CD4-positive, alpha-beta memory T cell (primary cell): ENCODE data around the gene USP5. TPM values are rescaled to one million over a fixed set of nuclear protein-coding genes. Genes with fewer than 3 reads are reported as not detected.
"Not testable (repeated sequence)": the region's sequence is repeated elsewhere in the genome, so short reads cannot be mapped to it uniquely, and the experiment has no call there.

ENCODE experiments used
- CTCF ChIA-PET: fragments of 350-600 bp; sonication (Branson Sonifier 250); formaldehyde crosslinking; loops from one replicate; lab custom pipeline; 2021; ENCODE audit warnings: inconsistent platforms; ENCODE audit not compliant: partially characterized antibody; lab: Charles Lee
- POLR2A ChIA-PET: fragments of 350-600 bp; sonication (Branson Sonifier 250); formaldehyde crosslinking; loops from one replicate; lab custom pipeline; 2021; ENCODE audit not compliant: partially characterized antibody; lab: Charles Lee
- DNase-seq, 5 donors: peaks; one replicate each; pipeline versions ENCODE4 v3.0.0 to v3.0.0-alpha.2; 2020 to 2022; ENCODE audit warnings: mixed read lengths in 1 of 5
- H3K27ac ChIP-seq: one replicate; pipeline ENCODE4 v1.7.0; 2013; ENCODE audit warnings: low read depth, low read length
- H3K27me3 ChIP-seq: 2 replicates; pipeline ENCODE4 v1.7.0; 2013; ENCODE audit warnings: mild to moderate bottlenecking, low read length, moderate library complexity; ENCODE audit not compliant: insufficient read depth
- H3K36me3 ChIP-seq: 2 replicates; pipeline ENCODE4 v1.7.0; 2013; ENCODE audit warnings: mild to moderate bottlenecking, low read length, moderate library complexity; ENCODE audit not compliant: insufficient read depth
- H3K4me1 ChIP-seq: 2 replicates; pipeline ENCODE4 v1.7.0; 2013; ENCODE audit warnings: mild to moderate bottlenecking, low read length, moderate library complexity; ENCODE audit not compliant: insufficient read depth
- H3K4me3 ChIP-seq, 2 donors: one replicate each; pipeline ENCODE4 v1.7.0; 2013; ENCODE audit warnings: low read length in 2 of 2, mild to moderate bottlenecking in 1 of 2
- H3K9me3 ChIP-seq, 2 donors: one replicate each; pipeline ENCODE4 v1.7.0; 2013; ENCODE audit warnings: low read length in 2 of 2, control low read depth in 1 of 2; ENCODE audit not compliant: control insufficient read depth in 1 of 2
- H3K27ac Mint-ChIP-seq, 7 donors: one replicate each; pipeline ENCODE4 v1.8.0; 2020 to 2021; ENCODE audit warnings: mixed read lengths in 7 of 7, mild to moderate bottlenecking in 6 of 7, inconsistent platforms in 3 of 7, moderate library complexity in 3 of 7
- H3K27me3 Mint-ChIP-seq, 2 donors: one replicate each; pipeline ENCODE4 v1.8.0; 2020 to 2021; ENCODE audit warnings: mixed read lengths in 2 of 2
- H3K36me3 Mint-ChIP-seq, 2 donors: one replicate each; pipeline ENCODE4 v1.8.0; 2020 to 2021; ENCODE audit warnings: mixed read lengths in 2 of 2, inconsistent platforms in 1 of 2, mild to moderate bottlenecking in 1 of 2
- H3K4me1 Mint-ChIP-seq, 4 donors: one replicate each; pipeline ENCODE4 v1.8.0; 2020 to 2021; ENCODE audit warnings: mixed read lengths in 4 of 4, mild to moderate bottlenecking in 1 of 4
- H3K4me3 Mint-ChIP-seq, 8 donors: one replicate each; pipeline ENCODE4 v1.8.0; 2020 to 2021; ENCODE audit warnings: mixed read lengths in 8 of 8, mild to moderate bottlenecking in 7 of 8, moderate library complexity in 6 of 8, inconsistent platforms in 3 of 8
- H3K9me3 Mint-ChIP-seq, 8 donors: one replicate each; pipeline ENCODE4 v1.8.0; 2020 to 2021; ENCODE audit warnings: mixed read lengths in 8 of 8, mild to moderate bottlenecking in 5 of 8, inconsistent platforms in 3 of 8, moderate library complexity in 1 of 8
- intact Hi-C: fragments of 100-400 bp; cut with micrococcal nuclease; formaldehyde crosslinking; loops from one replicate; pipeline ENCODE4 v1.15.1; 2023
- polyA plus RNA-seq, 2 donors: library from polyadenylated mRNA; unstranded; fragments of 300-500 nt; fragmentation: Illumina TruSeq; gene quantifications; one replicate each; pipeline ENCODE4 v1.2.3, GENCODE V29; 2021
- total RNA-seq, 2 experiments: library from RNA; stranded (reverse); gene quantifications; one replicate each; pipeline ENCODE4 v1.2.3, GENCODE V29; 2021

The USP5 gene
- total and polyA plus RNA-seq, 4 experiments from 2014 or later, result 53.9 to 73.0 (median 67.2) TPM

- no peaks in the 10 kb centered on the region for H3K9me3 ChIP-seq
- Mint-ChIP-seq H3K36me3 (peaks cover 60 to 74% of the 10 kb centered on the region in 2 donors), H3K27me3 (no peaks in the 10 kb centered on the region), H3K27ac (peak overlapping the region in 1 of 7 donors; percentile 23), H3K4me1 (peaks cover 0 to 6% (median under 1%) of the 10 kb centered on the region in 4 donors), H3K4me3 (no peak overlapping the region), H3K9me3 (no peaks in the 10 kb centered on the region)
- POLR2A ChIA-PET, result interaction anchor here (1.0 to 1.4 kb wide), 2 partner anchors 12 to 25 kb away, joined by 3 to 5 read pairs; partner anchors contain the start of gene SPSB2
- H3K27ac ChIP-seq, result no peak overlapping the region
- no peak for DNase-seq
- H3K4me3 ChIP-seq, result no peak overlapping the region
- CTCF ChIA-PET, result interaction anchor here (1.7 to 2.5 kb wide), 2 partner anchors 9 to 11 kb away, joined by 8 to 17 read pairs; partner anchors contain the start of gene SPSB2
- H3K27me3 ChIP-seq, result no peaks in the 10 kb centered on the region
- H3K36me3 ChIP-seq, result peaks cover 71% of the 10 kb centered on the region
- intact Hi-C loops, result no loop called here
- H3K4me1 ChIP-seq, result no peaks in the 10 kb centered on the region
Observed at GRCh38 chr12:6860942-6861341, 9.0 kb downstream of the USP5 start.

- Mint-ChIP-seq H3K9me3 (no peaks in the 10 kb centered on the region), H3K36me3 (peaks cover 59 to 74% of the 10 kb centered on the region in 2 donors), H3K4me1 (peaks cover under 1 to 6% (median under 1%) of the 10 kb centered on the region in 4 donors), H3K4me3 (no peak overlapping the region), H3K27ac (no peak overlapping the region), H3K27me3 (no peaks in the 10 kb centered on the region)
- intact Hi-C loops, result no loop called here
- POLR2A ChIA-PET, result interaction anchor here (1.0 to 1.4 kb wide), 2 partner anchors 11 to 26 kb away, joined by 3 to 5 read pairs; partner anchors contain the start of gene SPSB2
- no peaks in the 10 kb centered on the region for H3K27me3 ChIP-seq
- H3K4me1 ChIP-seq, result peaks cover 1% of the 10 kb centered on the region
- CTCF ChIA-PET, result interaction anchor here (1.1 to 2.5 kb wide), 2 partner anchors 9 to 11 kb away, joined by 4 to 17 read pairs; partner anchors contain the start of gene SPSB2
- H3K27ac ChIP-seq, result no peak overlapping the region
- peaks cover 67% of the 10 kb centered on the region for H3K36me3 ChIP-seq
- no peaks in the 10 kb centered on the region for H3K9me3 ChIP-seq
- no peak for DNase-seq
- no peak overlapping the region for H3K4me3 ChIP-seq
Observed at GRCh38 chr12:6861391-6861790, 9.4 kb downstream of the USP5 start.

GRCh38 chr12:6863033-6863432 lies 11.1 kb downstream of the USP5 start:
- peaks cover 46 to 68% of the 10 kb centered on the region in 2 donors for H3K36me3 Mint-ChIP-seq
- H3K4me3 Mint-ChIP-seq, result no peak overlapping the region
- Histone ChIP-seq H3K4me1 (peaks cover 8% of the 10 kb centered on the region), H3K27me3 (no peaks in the 10 kb centered on the region), H3K4me3 (no peak overlapping the region), H3K27ac (no peak overlapping the region), H3K9me3 (no peaks in the 10 kb centered on the region), H3K36me3 (peaks cover 50% of the 10 kb centered on the region)
- intact Hi-C loops, result no loop called here
- H3K27me3 Mint-ChIP-seq, result no peaks in the 10 kb centered on the region
- POLR2A ChIA-PET, result interaction anchor here (0.9 to 1.0 kb wide), 2 partner anchors 28 to 85 kb away, joined by 3 read pairs; no protein-coding TSS in a partner anchor
- CTCF ChIA-PET, result interaction anchor here (1.0 to 1.1 kb wide), 3 partner anchors 9 to 28 kb away, joined by 3 read pairs; no protein-coding TSS in a partner anchor
- H3K4me1 Mint-ChIP-seq, result peaks cover 3 to 12% (median 6%) of the 10 kb centered on the region in 4 donors
- no peak for DNase-seq
- peak overlapping the region in 1 of 7 donors; percentile 47 for H3K27ac Mint-ChIP-seq
- H3K9me3 Mint-ChIP-seq, result no peaks in the 10 kb centered on the region

- Histone ChIP-seq H3K4me3 (no peak overlapping the region), H3K4me1 (peaks cover 15% of the 10 kb centered on the region), H3K9me3 (no peaks in the 10 kb centered on the region), H3K27ac (no peak overlapping the region), H3K36me3 (peaks cover 43% of the 10 kb centered on the region), H3K27me3 (no peaks in the 10 kb centered on the region)
- POLR2A ChIA-PET, result interaction anchor here (0.9 to 11.0 kb wide), 4 partner anchors 9 to 84 kb away, joined by 3 to 270 read pairs (median 6); partner anchors contain the start of genes C12orf57, CDCA3, RNU7-1 and SPSB2
- Mint-ChIP-seq H3K27me3 (no peaks in the 10 kb centered on the region), H3K4me1 (peaks cover 9 to 20% (median 13%) of the 10 kb centered on the region in 4 donors), H3K36me3 (peaks cover 43 to 72% of the 10 kb centered on the region in 2 donors), H3K27ac (peak overlapping the region in 2 of 7 donors; percentile 27 to 53), H3K4me3 (no peak overlapping the region), H3K9me3 (no peaks in the 10 kb centered on the region)
- CTCF ChIA-PET, result interaction anchor here (1.0 to 1.2 kb wide), 4 partner anchors 8 to 28 kb away, joined by 3 read pairs; partner anchors contain the start of gene SPSB2
- no peak for DNase-seq
- intact Hi-C loops, result no loop called here
Observed at GRCh38 chr12:6863586-6864321, 11.8 kb downstream of the USP5 start.

- H3K4me3 ChIP-seq, DNase-seq, H3K27me3 Mint-ChIP-seq, H3K27ac ChIP-seq, H3K27me3 ChIP-seq, intact Hi-C loops, H3K9me3 ChIP-seq, H3K9me3 Mint-ChIP-seq: not testable (repeated sequence)
- Histone ChIP-seq H3K36me3 (peaks cover 39% of the 10 kb centered on the region), H3K4me1 (peaks cover 31% of the 10 kb centered on the region)
- peaks cover 20 to 35% (median 28%) of the 10 kb centered on the region in 4 donors for H3K4me1 Mint-ChIP-seq
- peak overlapping the region in 5 of 8 donors; percentile 6 to 95 (median 52) for H3K4me3 Mint-ChIP-seq
- ChIA-PET CTCF (interaction anchor here (1.1 to 1.5 kb wide), 4 partner anchors 10 to 242 kb away, joined by 3 to 7 read pairs (median 5); partner anchors contain the start of gene CDCA3), POLR2A (interaction anchor here (1.0 to 11.0 kb wide), 3 partner anchors 11 to 79 kb away, joined by 3 to 270 read pairs (median 8); partner anchors contain the start of genes C12orf57, CDCA3, RNU7-1 and USP5)
- peaks cover 37 to 74% of the 10 kb centered on the region in 2 donors for H3K36me3 Mint-ChIP-seq
- H3K27ac Mint-ChIP-seq, result peak overlapping the region in 6 of 7 donors; percentile 17 to 83 (median 58)
Observed at GRCh38 chr12:6865307-6865706, 13.4 kb downstream of the USP5 start.

- DNase-seq, result no peak
- Mint-ChIP-seq H3K9me3 (no peaks in the 10 kb centered on the region), H3K27me3 (no peaks in the 10 kb centered on the region), H3K4me1 (peaks cover 25 to 45% (median 38%) of the 10 kb centered on the region in 4 donors), H3K36me3 (peaks cover 30 to 70% of the 10 kb centered on the region in 2 donors), H3K4me3 (peak overlapping the region; percentile 86 to 96 (median 92)), H3K27ac (peak overlapping the region in 6 of 7 donors; percentile 57 to 93 (median 87))
- Histone ChIP-seq H3K36me3 (peaks cover 37% of the 10 kb centered on the region), H3K27ac (peak overlapping the region; percentile 69), H3K4me3 (peak overlapping the region in 1 of 2 donors; percentile 67), H3K9me3 (no peaks in the 10 kb centered on the region), H3K27me3 (no peaks in the 10 kb centered on the region), H3K4me1 (peaks cover 41% of the 10 kb centered on the region)
- ChIA-PET CTCF (interaction anchor here (1.0 to 9.2 kb wide), 9 partner anchors 12 to 260 kb away, joined by 3 to 151 read pairs (median 6); partner anchors contain the start of genes C12orf57, C1RL, CDCA3 and RNU7-1), POLR2A (interaction anchor here (0.5 to 11.0 kb wide), 20 partner anchors 12 to 286 kb away, joined by 3 to 270 read pairs (median 4); partner anchors contain the start of genes C12orf57, C1RL, CD4 and CDCA3)
- intact Hi-C loops, result no loop called here
Observed at GRCh38 chr12:6866163-6866919, 14.4 kb downstream of the USP5 start.
